ENCODE results near the gene PPP2R3A. TPM values are rescaled to one million over a fixed set of nuclear protein-coding genes. Genes with fewer than 3 reads are reported as not detected.

The PPP2R3A gene
- total and polyA plus RNA-seq, 12 donors, result 2.1 to 23.1 (median 14.3) TPM

DNA sequence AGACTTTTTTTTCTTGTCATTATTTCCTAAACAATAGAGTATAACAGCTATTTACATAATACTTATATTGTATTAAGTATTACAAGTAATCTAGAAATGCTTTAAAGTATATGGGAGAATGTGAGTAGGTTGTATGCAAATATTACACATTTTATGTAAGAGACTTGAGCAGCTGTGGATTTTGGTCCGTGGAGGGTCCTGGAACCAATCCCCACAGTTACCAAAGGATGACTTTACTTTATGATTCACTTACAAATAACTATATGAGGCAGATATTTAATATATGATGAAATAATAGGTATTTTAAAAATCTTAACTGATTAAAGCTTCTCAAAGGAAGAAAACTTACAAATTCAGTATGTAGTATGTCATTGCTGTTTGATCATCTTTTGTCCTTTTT, 56.3 kb downstream of the PPP2R3A start:
- no peak for DNase-seq
- no peaks in the 10 kb centered on the region for H3K9me3 ChIP-seq (replicated peaks in 1 of 3)
- no peaks in the 10 kb centered on the region for H3K27me3 ChIP-seq
- intact Hi-C loops (cut with DNase I), result no loop called here
- no peaks in the 10 kb centered on the region for H3K36me3 ChIP-seq (replicated peaks in 1 of 2)
- no peak for TF ChIP-seq POLR2A (IDR thresholded peaks at IDR 0.05)
- TF ChIP-seq, protein P1, sequence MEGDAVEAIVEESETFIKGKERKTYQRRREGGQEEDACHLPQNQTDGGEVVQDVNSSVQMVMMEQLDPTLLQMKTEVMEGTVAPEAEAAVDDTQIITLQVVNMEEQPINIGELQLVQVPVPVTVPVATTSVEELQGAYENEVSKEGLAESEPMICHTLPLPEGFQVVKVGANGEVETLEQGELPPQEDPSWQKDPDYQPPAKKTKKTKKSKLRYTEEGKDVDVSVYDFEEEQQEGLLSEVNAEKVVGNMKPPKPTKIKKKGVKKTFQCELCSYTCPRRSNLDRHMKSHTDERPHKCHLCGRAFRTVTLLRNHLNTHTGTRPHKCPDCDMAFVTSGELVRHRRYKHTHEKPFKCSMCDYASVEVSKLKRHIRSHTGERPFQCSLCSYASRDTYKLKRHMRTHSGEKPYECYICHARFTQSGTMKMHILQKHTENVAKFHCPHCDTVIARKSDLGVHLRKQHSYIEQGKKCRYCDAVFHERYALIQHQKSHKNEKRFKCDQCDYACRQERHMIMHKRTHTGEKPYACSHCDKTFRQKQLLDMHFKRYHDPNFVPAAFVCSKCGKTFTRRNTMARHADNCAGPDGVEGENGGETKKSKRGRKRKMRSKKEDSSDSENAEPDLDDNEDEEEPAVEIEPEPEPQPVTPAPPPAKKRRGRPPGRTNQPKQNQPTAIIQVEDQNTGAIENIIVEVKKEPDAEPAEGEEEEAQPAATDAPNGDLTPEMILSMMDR (IDR thresholded peaks at IDR 0.05), result no peak
- 91 to 99% (median 94%) methylated on average over 1 of the region's 1 CpG for WGBS, 4 donors
- H3K4me1 ChIP-seq (replicated peaks in 1 of 2), result no peaks in the 10 kb centered on the region
- H3K27ac ChIP-seq, result no peak overlapping the region
- H3K4me3 ChIP-seq, result no peak overlapping the region

DNA sequence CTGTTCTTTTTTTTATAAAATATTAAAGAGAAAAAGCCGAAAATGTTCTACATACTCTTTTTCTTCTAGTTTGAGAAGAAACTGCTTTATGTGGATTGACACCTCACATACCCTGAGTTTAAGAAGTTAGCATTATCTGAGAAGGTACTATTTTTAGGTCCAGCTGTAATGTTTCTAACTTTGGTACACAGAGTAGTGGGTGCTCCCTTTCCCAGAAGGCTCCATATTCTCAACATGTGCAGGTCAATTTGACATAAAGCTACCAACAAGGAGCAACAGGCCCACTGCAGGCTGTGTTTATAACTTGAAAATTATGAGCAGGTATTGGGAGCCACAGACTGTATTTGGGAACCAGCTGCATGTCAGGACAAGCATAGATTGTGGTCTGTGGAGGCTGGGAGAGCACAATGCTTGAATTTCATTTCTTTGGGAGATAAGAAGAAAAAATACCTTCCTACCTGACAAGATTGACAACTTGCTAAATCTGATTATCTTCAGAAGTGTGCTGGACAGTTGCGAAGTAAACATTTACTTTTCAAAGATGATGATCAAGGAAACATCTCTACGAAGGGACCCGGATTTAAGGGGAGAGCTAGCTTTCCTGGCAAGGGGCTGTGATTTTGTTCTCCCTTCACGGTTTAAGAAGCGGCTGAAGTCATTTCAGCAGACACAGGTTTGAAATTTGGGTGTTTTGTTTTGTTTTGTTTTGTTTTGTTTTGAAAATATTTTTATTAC, 57.2 kb downstream of the PPP2R3A start:
- Histone ChIP-seq H3K4me1 (replicated peaks in 1 of 2) (no peaks in the 10 kb centered on the region), H3K9me3 (replicated peaks in 1 of 3) (no peaks in the 10 kb centered on the region), H3K36me3 (replicated peaks in 1 of 2) (no peaks in the 10 kb centered on the region), H3K27ac (no peak overlapping the region), H3K27me3 (no peaks in the 10 kb centered on the region), H3K4me3 (no peak overlapping the region)
- intact Hi-C loops (cut with DNase I), result no loop called here
- no peak for TF ChIP-seq POLR2A (IDR thresholded peaks at IDR 0.05)
- TF ChIP-seq, protein P1 (IDR thresholded peaks at IDR 0.05), result no peak
- 95 to 97% (median 96%) methylated on average over 6 of the region's 6 CpGs for WGBS, 4 donors
- no peak for DNase-seq

DNA sequence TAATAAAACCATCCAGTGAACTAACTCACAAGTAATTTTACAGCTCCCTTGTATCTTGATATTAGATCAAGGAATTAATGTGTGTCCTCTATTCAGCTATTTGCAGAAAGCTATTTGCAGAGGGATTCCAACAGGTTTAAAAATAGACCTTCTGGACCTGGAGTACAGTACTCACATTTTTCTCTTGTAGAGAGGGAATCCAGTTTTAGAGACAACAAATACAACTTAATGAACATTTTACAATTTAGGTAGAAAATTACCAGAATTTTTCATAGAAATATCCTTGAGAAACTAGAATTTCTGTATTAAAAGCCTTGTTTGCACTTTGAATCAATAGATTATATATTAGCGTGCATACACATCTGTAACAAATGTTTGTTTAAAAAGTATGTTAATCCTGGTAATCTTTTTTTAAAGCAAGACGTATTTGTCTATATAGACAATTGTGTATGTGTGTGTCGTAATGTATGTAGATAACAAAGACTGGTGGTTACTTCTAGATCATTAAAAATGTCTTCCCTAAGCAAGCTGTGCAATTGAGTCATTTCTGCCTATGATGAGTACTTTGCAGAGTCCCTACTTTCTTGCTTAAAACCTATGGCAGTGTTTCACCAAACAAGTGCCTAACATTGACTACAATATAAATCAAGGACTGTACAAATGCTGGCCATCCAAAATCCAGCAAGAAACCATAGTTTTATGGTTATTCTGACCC, 57.9 kb downstream of the PPP2R3A start:
- no peak for DNase-seq
- no peak overlapping the region for H3K27ac ChIP-seq
- no peaks in the 10 kb centered on the region for H3K36me3 ChIP-seq (replicated peaks in 1 of 2)
- H3K27me3 ChIP-seq, result no peaks in the 10 kb centered on the region
- no peak overlapping the region for H3K4me3 ChIP-seq
- intact Hi-C loops (cut with DNase I), result no loop called here
- no peaks in the 10 kb centered on the region for H3K4me1 ChIP-seq (replicated peaks in 1 of 2)
- no peaks in the 10 kb centered on the region for H3K9me3 ChIP-seq (replicated peaks in 1 of 3)
- WGBS, 4 donors, result 96 to 97% (median 96%) methylated on average over 3 of the region's 3 CpGs
- TF ChIP-seq, protein P1 (IDR thresholded peaks at IDR 0.05), result no peak
- TF ChIP-seq POLR2A (IDR thresholded peaks at IDR 0.05), result no peak

DNA sequence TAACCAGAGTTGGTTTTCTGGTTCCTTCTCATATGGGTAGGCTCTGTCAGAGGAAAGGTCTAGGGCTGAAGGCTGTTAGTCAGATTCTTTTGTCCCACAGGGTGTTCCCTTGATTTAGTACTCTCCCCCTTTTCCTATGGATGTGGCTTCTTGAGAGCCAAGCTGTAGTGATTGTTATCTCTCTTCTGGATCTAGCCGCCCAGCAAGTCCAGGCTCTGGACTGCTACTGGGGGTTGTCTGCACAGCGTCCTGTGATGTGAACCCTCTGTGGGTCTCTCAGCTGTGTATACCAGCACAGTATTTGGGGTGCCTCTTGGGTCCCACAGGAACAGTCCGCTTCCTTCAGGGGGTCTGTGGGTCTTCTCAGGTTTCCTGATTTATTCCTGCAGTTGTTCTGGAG, 70.8 kb downstream of the PPP2R3A start:
- H3K4me1 ChIP-seq (replicated peaks in 1 of 2), result no peaks in the 10 kb centered on the region
- no peak overlapping the region for H3K27ac ChIP-seq
- DNase-seq, result no peak
- TF ChIP-seq POLR2A (IDR thresholded peaks at IDR 0.05), result no peak
- TF ChIP-seq, protein P1 (IDR thresholded peaks at IDR 0.05), result no peak
- no peaks in the 10 kb centered on the region for H3K36me3 ChIP-seq (replicated peaks in 1 of 2)
- no peak overlapping the region for H3K4me3 ChIP-seq
- no peaks in the 10 kb centered on the region for H3K27me3 ChIP-seq
- 87 to 92% (median 90%) methylated on average over 2 to 3 of the region's 3 CpGs for WGBS, 4 donors
- no peaks in the 10 kb centered on the region for H3K9me3 ChIP-seq (replicated peaks in 1 of 3)
- intact Hi-C loops (cut with DNase I), result no loop called here
